Myocyte (in vitro differentiated cells): ENCODE measurements around the gene DUSP1. TPM values are rescaled to one million over a fixed set of nuclear protein-coding genes. Genes with fewer than 3 reads are reported as not detected.

Experiments used
- DNase-seq: peaks from one replicate; pipeline ENCODE4 v3.0.0-alpha.2; 2012; ENCODE audit warnings: low read depth
- total RNA-seq: library from RNA; depleted of rRNA; stranded (reverse); fragments of >200 nt; gene quantifications from 2 replicates; pipeline ENCODE4 v1.2.3, GENCODE V29; 2014

Gene DUSP1
- total RNA-seq, 1 donor from 2014 or later, result 127 TPM

DNA sequence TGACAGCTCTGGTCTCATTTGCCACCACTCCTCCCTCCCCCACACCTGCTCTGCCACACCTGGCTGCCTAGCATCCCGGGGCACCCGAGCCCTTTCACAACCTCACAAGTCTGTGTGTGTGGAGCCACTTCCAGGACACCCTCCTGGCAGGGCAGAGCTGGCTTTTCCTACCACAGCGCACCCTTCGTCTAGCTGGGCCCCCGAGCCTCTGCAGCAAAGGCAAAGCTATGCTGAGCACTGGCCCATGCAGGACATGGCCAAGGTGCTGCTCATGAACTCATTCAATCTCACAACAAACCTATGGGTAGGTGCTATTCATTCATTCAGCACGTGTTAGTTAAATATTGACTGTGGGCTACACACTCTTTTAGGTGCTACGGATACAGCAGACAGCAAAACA is 43.4 kb downstream of the DUSP1 start:
- no peak for DNase-seq

DNA sequence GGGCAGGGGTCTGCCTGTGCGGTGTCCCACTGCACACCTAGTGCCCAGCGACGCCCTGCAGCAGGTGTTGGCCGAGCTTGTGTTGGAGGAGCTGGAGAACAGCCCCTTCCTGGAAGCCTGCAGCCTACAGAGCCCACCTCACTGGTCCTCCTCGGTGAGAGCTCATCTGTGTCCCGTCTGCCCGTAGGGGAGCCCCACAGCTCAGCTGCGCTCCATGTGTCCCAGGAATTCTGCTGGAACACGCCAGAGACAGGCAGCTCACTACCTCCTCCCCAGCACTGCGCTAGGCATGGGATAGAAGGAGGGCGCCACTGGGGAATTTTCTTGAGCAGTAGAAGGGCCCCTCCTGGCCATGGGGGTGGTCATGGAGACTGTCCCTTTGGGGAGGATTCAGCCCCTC is 44.0 kb downstream of the DUSP1 start:
- no peak for DNase-seq

DNA sequence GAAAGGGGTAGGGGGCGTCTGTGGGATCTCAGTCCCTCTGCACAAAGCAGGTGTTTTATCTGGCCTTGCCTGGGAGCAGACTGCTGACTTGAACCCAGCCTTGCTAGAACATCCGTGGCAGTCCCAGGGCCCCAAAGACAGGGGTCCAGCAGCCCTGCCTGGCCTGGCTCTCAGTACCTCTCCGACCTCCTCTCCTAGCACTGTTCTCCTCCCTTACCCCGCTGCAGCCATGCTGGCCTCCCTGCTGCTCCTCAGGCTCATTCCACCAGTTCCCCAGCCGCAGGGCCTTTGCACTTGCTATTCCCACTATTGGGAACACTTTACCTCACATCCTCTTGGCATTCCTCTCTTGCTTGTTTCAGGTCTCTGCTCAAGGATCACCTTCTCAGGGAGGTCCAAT is 45.2 kb downstream of the DUSP1 start:
- no peak for DNase-seq

DNA sequence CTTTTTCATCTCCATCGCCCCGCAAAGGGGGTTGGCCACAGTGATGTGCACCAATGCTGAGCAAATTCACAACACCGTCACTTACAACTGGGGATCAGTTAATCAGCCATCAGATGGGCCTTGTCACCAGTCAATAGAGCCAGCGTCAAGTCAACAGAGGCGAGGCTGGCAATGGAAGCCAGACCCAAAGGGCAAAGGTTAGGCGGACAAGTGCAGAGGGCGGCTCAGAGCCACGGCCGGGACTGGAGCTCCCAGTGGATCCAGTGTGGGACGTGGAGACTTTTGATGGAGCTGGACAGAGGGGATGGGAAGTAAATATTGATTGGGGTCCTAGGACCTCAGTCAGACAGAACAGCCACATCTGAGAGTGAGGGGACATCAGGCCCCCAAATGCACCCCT is 45.7 kb downstream of the DUSP1 start:
- DNase-seq, result no peak

DNA sequence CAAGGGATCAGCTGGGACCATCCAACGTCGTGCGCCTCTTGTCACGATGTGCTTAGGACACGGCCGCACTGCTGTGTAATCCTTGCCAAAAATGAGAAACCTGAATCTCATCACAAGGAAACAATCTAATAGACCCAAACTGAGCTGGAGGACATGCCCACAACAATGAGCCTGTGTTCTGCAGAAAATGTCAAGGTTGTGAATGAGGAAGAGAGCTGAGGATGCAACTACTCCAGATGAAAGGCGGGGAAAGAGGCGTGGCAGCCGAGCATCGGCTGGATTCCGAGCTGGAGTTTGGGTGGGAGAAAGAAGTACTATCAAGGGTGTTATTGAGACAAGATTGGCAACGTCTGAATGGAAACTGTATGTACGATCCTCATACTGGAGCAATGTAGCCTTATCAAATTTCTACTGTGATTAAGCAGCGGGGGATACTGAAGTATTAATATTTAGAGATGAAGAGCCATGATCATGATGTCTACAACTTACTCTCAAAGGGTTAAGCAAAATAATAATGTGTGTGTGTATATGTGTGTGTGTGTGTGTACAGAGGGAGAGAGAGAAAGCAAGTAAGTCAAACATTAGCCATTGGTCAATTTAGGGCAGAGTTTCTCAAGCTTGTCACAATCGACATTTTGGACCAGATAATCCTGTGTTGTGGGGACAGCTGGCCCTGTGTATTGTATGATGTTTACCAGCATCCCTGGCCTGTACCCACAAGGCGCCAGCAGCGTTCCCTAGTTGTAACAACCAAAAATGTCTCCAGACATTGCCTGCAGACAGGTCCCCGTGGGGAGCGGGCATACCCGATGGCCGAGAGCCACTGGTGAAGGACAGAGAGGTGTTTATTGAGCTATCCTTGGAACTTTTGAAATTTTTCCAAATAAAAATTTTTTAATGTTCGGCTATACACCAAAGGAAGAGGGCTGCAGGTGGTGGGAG is 46.5 kb downstream of the DUSP1 start:
- no peak for DNase-seq

DNA sequence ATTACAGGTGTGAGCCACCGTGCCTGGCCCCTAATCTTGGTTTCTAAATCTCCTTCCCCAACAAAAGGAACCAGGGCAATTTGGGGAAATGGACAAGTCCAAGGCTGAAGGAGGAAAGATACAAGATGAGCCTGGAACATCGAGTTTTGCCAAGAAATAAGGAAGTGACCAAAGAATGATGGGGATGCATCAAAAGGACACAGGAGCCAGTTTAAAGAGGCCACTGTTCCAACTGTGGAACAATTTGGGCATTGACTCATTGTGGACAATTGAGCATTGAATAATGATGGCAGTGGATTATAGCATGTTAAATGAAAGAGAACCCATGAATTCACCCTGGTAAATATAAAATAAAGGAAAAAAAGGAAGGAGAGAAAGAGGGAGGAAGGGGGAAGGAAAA is 47.5 kb downstream of the DUSP1 start:
- no peak for DNase-seq

DNA sequence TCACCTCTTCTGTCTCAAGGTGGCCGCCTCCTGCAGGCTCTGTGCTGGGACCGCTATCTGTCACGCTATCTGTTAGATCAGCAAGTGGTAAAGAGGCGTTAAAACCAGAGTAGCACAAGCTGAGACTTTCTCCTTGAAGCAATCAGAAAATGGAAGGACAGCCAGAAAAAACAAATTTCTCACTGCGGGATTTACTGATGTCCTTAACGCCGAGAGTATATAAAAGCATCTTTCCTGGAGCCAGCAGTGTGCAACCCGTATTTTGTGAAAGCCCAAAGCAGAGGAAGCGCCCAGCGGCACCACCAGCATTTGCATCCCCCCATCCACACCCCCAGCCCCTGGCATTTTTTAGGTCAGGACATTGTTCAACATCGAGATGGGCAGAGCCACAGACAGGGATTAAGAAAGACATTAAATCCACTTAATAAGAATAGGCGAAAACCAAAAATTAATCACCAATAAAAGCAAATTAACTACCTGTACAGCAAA is 48.6 kb downstream of the DUSP1 start:
- DNase-seq, result no peak

DNA sequence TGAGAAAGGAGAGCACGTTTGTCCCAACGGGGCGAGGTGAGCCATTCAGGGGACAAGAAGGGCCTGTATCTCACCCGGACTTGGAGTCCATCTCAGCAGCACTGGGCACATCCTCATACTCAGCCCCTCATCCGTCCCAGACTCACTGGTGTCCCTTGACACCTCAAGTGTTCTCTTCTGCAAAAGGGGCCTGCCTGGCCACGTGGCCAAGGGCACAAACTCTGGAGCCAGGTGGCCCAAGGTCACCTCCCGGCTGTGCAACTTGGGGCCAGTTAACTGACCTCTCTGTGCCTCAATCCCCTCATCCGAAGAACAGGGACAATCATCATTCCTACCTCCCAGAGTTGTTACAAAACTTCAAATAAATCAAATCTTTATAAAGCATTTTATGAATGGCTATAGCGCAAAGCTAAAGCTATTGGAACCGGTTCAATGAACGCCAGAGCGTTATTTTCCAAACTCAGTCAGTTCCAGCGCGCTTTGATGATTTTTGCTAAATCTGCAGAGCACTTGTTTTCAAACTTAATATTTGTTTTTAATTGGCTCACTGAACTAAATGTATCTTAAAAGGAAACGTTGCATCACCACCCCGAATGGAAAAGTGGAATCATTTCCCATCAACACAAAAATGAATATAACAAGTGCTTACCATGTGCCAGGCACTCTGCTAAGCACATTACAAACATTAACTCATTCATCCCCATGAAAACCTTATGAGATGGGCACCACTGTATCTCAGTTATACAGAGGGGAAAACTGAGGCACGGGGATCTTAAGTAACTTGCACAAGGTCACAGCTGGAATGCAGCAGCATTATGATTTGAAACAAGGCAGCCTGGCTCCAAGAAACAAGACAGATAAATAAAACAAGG is 49.3 kb downstream of the DUSP1 start:
- DNase-seq, result no peak

DNA sequence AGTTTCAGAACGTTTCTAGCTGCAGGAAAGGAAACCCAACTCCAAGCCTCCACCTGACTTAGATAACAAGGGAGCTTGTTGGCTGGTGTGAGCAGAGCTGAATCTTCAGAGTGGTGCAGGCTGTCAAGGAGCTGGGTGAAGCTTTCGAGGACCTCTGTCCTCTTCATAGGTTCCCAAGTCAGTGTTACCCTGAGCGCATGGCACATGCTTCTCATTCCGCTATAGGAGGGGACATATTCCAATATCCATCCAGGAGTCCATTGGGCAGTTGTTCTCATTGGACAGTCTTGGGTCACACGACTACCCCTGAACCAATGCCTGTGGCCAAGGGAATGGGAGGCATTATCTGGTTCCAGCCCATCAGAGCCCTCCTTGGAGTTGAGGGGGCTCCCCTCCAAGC is 50.3 kb downstream of the DUSP1 start:
- no peak for DNase-seq

DNA sequence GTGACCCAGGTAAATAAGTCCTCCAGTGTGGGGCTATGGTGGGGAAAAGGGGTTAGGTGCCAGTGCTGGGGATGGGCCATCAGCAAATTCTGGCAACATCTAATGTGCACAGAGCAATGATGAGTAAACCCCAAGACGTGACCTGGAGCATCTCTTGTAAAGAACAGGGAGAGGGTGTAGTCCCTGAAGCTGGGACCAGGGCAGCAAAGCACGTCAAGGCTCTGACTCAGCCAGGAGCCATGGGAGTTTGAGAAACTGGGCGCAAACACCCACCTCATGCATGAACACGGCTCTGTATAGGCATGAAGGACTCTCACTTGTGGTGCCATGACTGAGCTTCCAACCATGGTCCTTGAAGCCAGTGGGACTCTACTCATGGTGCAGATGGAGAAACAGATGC is 51.8 kb downstream of the DUSP1 start:
- no peak for DNase-seq

DNA sequence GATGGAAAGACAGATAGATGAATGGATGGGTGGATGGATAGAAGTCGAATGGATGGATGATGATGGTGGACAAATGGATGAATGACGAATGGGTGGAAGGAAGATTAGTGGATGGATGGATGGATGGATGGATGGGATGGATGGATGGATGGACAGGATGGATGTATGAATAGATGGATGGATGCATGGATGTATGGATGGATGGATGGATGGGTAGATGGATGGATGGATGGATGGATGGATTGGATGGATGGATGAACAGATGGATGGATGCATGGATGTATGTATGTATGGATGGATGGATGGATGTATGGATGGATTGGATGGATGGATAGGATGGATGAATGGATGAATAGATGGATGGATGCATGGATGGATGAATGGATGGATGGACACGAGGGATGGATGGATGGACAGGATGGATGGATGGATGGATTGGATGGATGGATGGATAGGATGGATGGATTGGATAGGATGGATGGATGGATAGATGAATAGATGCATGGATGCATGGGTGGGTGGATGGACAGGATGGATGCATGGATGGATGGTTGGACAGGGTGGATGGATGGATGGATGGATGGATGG is 52.4 kb downstream of the DUSP1 start:
- DNase-seq, result no peak

Other genes starting within 250 kb of the DUSP1 start
- 2.7 and 3.8 TPM in 2 replicates for gene NEURL1B, start 129.9 kb downstream of the DUSP1 start, total RNA-seq
- 97.8 and 120 TPM in 2 replicates for gene ERGIC1, start 63.1 kb upstream of the DUSP1 start, total RNA-seq
- 47.1 and 53.4 TPM in 2 replicates for gene RPL26L1, start 188.2 kb upstream of the DUSP1 start, total RNA-seq
- gene ATP6V0E1, start 212.6 kb upstream of the DUSP1 start, total RNA-seq, result 143 and 157 TPM in 2 replicates